ENCODE results near the gene CCDC57.

CCDC57 gene

DNA sequence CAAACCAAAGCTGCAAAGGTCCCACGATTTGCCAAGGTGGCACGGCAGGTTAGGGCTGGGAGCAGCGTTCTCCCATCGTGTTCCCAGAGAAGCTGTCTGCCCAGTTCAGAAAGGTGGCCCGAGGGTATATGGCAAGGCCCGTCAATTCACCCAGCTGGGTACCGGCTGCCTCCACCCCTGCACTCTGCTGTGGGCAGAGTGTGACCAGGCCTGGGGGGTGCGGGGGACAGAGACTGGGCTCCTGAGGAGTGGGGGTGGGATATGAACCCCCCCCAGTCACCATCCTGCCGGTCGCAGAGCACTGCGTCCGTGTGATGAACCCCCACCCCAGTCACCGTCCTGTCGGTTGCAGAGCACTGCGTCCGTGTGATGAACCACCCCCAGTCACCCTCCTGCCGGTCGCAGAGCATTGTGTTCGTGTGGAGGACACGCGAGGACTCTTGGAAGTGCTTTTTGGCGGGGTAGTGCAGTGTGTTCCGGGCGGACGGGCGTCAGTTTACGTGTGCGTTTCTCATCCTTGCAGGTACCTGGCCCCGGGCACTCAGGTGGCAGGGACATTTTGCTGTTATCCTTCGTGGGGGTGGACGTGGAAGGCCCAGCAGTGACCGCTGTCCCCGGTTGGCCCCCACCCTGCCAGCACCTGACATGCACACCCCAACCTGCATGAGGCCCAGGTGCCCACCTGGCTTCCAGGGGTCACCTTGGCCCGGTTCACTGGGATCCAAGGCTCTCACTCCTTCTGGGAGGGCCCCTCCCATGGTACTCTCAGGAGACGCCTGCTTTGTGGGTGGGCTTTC, 111.9 kb downstream of the CCDC57 start:
- H3K27me3 ChIP-seq (replicated peaks; ENCODE audit: control insufficient read depth, insufficient read depth, low read length) = no peaks in the 10 kb centered on the region
- peaks cover 53% of the 10 kb centered on the region for H3K4me1 ChIP-seq (ENCODE audit: control insufficient read depth, insufficient read depth, low read length)
- no peak overlapping the region for H3K4me3 ChIP-seq (ENCODE audit: low read length)
- H3K36me3 ChIP-seq (ENCODE audit: control insufficient read depth, insufficient read depth, low read length, severe bottlenecking) = peaks cover 14% of the 10 kb centered on the region
- peak overlapping the region; percentile 38 for H3K9ac ChIP-seq (ENCODE audit: low read length)
- DNase-seq (ENCODE audit: low read depth) = no peak
- H3K9me3 ChIP-seq (ENCODE audit: control insufficient read depth, low read length) = no peaks in the 10 kb centered on the region

DNA sequence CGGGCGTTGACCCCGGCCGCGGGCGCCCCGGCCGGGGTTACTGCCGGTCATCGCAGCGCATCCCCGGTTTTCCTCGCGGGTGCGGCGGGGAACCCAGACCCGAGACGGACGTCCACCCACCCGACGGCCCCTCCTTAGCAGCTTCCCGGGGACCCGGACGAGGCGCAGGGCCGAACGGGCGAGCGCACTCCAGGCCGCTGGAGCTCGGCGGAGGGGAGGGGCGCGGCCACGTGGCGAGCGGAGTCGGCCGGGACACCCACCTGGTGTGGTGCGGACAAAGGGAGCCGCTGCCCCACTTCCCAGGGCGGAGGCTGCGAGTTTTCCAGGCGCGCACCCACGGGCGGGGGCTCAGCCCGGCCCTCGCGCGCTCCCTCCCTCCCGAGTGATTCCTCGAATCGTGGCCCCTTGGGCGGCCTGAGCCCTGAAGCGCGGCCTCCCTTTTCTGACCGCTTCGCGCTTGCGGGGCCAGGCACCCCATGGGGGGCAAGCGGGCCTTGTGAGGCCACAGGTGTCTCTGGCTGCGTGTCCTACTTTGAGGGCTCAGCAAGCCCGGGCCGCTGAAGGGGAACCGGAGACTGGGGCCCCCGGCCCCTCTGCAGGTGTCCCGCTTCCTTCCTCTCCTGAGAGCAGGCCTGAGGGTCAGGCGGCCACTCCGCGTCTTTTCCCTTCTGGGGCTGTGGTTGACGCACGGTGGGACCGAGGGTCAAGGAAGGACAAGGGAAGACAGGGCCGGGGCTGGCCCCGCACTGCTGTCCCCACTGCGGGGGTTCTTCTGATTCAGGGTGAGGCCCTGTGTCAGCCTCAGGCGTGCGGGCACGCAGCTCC, 113.5 kb downstream of the CCDC57 start:
- Histone ChIP-seq H3K4me3 (ENCODE audit: low read length) (peak overlapping the region; percentile 78), H3K4me1 (ENCODE audit: control insufficient read depth, insufficient read depth, low read length) (peaks cover 46% of the 10 kb centered on the region), H3K36me3 (ENCODE audit: control insufficient read depth, insufficient read depth, low read length, severe bottlenecking) (peaks cover 26% of the 10 kb centered on the region), H3K9ac (ENCODE audit: low read length) (peak overlapping the region; percentile 83), H3K27me3 (replicated peaks; ENCODE audit: control insufficient read depth, insufficient read depth, low read length) (no peaks in the 10 kb centered on the region), H3K9me3 (ENCODE audit: control insufficient read depth, low read length) (no peaks in the 10 kb centered on the region)
- no peak for DNase-seq (ENCODE audit: low read depth)

DNA sequence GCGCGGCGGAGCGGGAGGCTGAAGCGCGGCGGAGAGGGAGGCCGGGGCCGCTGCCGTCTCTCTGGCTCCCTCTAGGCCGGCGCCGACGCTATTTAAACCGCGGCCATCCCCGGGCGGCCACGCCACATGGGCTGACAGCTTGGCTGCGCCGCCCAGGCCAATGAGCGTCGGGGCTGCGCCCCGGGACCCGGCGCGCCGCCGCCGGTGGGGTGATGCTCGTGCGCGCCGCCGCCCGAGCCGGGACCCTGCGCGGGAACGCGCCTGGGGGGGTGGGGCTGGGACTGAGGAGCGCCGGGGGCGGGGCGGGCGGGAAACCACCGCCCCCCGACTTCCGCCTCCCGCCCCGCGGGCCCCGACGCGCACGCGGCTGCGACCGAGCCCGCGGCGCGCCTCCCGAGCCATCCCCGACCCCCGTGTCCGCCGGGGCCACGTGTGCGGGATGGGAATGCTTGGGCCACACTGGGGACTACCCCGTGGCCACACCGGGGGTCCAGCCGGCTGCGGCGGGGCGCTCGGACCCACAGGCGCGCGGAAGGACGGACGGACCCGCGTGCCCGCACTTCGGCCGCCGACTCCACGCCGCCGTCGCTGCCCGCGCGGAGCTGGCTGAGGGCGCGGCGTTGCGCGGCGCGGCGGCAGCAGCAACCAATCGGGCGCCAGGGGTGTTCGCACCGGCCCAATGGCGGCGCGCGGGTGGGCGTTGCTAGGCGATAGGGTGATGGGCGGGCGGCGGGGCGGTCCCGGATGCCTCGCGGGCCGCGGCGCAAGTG, 114.3 kb downstream of the CCDC57 start, which contains the start of gene FASN:
TSS of gene FASN (minus strand) at position 68 of the 770 bp plus-strand sequence. CDS start 1,791 bp downstream, outside the sequence.
- Histone ChIP-seq H3K36me3 (ENCODE audit: control insufficient read depth, insufficient read depth, low read length, severe bottlenecking) (peaks cover 33% of the 10 kb centered on the region), H3K9ac (ENCODE audit: low read length) (peak within 1 kb of the TSS; percentile 98), H3K4me3 (ENCODE audit: low read length) (peak within 1 kb of the TSS; percentile 95), H3K4me1 (ENCODE audit: control insufficient read depth, insufficient read depth, low read length) (peaks cover 38% of the 10 kb centered on the region), H3K27me3 (replicated peaks; ENCODE audit: control insufficient read depth, insufficient read depth, low read length) (no peaks in the 10 kb centered on the region), H3K9me3 (ENCODE audit: control insufficient read depth, low read length) (no peaks in the 10 kb centered on the region)
- DNase-seq (ENCODE audit: low read depth) = peak; percentile 98

DNA sequence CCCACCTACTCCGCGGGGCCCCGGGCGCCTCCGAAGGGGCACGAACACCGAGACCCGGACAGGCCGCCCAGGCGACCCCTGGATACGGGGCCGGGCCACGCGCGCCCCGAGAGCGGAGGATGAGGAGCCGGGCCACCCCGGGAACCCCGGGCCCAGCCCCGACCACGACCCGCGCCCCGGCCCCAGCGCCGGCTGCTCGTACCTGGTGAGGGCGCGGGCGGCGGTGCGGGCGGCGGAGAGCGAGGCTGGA, 114.8 kb downstream of the CCDC57 start:
- DNase-seq (ENCODE audit: low read depth) = no peak
- peak overlapping the region; percentile 95 for H3K4me3 ChIP-seq (ENCODE audit: low read length)
- peaks cover 34% of the 10 kb centered on the region for H3K4me1 ChIP-seq (ENCODE audit: control insufficient read depth, insufficient read depth, low read length)
- peak overlapping the region; percentile 98 for H3K9ac ChIP-seq (ENCODE audit: low read length)
- H3K36me3 ChIP-seq (ENCODE audit: control insufficient read depth, insufficient read depth, low read length, severe bottlenecking) = peaks cover 38% of the 10 kb centered on the region
- H3K9me3 ChIP-seq (ENCODE audit: control insufficient read depth, low read length) = no peaks in the 10 kb centered on the region
- H3K27me3 ChIP-seq (replicated peaks; ENCODE audit: control insufficient read depth, insufficient read depth, low read length) = no peaks in the 10 kb centered on the region

DNA sequence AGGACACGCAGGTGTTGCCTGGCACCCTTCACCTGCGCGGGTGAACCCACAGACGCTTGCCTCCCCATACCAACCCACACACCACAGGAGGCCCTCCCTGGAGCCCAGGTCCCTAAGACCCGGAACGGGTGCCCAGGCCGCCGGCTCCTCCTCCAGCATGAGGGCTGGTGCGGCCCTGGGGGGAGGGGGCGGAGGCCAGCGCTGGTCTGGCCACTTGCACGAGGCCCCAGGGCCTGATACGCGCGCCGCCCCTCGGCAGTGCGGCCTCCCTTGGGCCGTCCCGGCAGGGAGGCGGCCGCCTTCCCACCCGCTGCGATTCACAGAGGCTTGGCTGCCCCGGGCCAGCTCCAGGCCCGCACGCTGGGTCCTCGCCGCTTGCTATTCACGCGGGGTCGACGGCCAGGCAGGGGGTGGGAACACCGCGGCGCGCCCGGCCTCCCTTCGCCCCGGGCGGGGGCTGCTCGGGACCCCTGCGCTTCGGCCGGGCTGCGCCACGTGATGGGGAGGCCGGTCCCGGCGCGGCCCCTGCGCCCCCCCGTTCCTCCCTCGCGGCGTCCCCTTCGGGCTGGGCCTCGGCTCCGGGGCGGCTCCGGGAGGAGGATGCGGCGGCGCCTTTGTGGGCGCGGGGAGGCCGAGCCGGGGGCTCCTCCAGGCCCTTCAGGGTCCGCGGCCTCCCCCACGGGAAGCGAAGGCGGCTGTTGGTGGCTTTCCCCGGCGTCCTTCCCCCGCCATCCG, 115.3 kb downstream of the CCDC57 start:
- Histone ChIP-seq H3K27me3 (replicated peaks; ENCODE audit: control insufficient read depth, insufficient read depth, low read length) (no peaks in the 10 kb centered on the region), H3K4me1 (ENCODE audit: control insufficient read depth, insufficient read depth, low read length) (peaks cover 33% of the 10 kb centered on the region), H3K4me3 (ENCODE audit: low read length) (peak overlapping the region; percentile 95), H3K36me3 (ENCODE audit: control insufficient read depth, insufficient read depth, low read length, severe bottlenecking) (peaks cover 41% of the 10 kb centered on the region), H3K9ac (ENCODE audit: low read length) (peak overlapping the region; percentile 98), H3K9me3 (ENCODE audit: control insufficient read depth, low read length) (no peaks in the 10 kb centered on the region)
- DNase-seq (ENCODE audit: low read depth) = peak; percentile 76

DNA sequence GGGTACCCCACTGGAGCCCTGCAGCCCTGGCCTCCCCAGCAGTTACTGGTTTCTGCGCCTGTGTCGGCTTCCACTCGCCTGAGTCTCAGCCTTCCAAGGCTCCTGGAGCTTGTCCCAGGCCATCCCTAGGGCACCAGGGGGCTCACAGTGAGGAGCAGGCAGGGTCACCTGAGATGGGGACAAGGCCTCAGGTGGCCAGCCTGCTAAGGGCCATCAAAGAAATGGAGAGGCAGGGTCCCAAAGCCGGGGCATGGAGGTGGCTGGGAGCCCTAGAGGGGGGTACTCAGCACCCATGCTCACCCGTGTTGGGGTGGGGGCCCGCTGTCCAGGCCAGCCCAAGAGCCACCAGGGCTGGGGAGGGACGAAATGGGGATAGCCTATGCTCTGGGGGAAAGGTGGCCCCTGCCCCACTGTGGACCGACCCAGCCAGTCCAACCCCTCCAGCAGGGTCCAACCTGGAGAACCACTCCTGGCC, 115.9 kb downstream of the CCDC57 start:
- DNase-seq (ENCODE audit: low read depth) = no peak
- peaks cover 27% of the 10 kb centered on the region for H3K4me1 ChIP-seq (ENCODE audit: control insufficient read depth, insufficient read depth, low read length)
- peak overlapping the region; percentile 95 for H3K4me3 ChIP-seq (ENCODE audit: low read length)
- H3K9me3 ChIP-seq (ENCODE audit: control insufficient read depth, low read length) = no peaks in the 10 kb centered on the region
- peak overlapping the region; percentile 98 for H3K9ac ChIP-seq (ENCODE audit: low read length)
- peaks cover 47% of the 10 kb centered on the region for H3K36me3 ChIP-seq (ENCODE audit: control insufficient read depth, insufficient read depth, low read length, severe bottlenecking)
- H3K27me3 ChIP-seq (replicated peaks; ENCODE audit: control insufficient read depth, insufficient read depth, low read length) = no peaks in the 10 kb centered on the region

DNA sequence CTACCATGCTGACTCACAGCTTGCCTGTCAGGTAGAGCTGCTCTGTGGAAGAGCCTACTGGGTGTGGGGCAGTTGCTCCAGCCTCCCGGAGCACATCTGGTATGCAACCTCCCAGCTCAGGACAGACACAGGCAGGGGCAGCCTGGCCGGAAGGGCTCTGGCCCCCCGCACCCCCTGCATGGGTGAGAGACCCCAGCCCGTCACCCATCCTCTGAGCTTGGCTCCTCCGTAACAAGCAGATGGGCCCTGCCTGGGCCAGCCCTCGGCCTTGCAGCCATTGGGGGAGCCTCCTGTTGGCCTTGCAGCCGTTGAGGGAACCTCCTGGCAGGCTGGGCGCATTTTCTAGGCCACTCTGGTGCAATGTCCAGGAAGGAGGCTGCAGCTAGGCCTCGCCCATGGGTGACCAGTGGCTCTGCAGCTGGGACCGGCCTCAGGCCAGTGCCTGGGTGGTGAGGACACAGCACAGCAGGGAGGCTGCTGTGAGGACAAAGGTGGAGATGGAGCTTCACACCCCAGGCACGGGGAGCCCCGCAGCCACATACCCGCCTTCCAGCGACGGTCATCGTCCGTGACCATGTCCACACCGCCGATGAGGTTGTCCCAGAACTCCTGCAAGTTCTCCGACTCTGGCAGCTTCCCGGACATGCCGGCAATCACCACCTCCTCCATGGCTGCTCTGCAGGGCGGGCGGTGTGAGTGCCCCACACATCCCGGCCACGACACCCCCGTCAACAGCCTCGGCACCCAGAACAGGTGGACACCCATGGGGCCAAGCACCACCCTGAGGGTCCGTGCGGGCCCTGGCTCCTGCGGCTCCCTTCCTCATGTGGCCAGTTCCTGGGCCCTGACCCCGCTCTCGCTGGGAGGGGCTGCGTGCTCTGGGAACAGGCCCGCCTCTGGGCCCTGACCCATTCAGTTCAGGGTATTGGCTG, 116.6 kb downstream of the CCDC57 start:
- Histone ChIP-seq H3K9me3 (ENCODE audit: control insufficient read depth, low read length) (no peaks in the 10 kb centered on the region), H3K9ac (ENCODE audit: low read length) (peak overlapping the region; percentile 98), H3K36me3 (ENCODE audit: control insufficient read depth, insufficient read depth, low read length, severe bottlenecking) (peaks cover 54% of the 10 kb centered on the region), H3K4me1 (ENCODE audit: control insufficient read depth, insufficient read depth, low read length) (peaks cover 23% of the 10 kb centered on the region), H3K27me3 (replicated peaks; ENCODE audit: control insufficient read depth, insufficient read depth, low read length) (no peaks in the 10 kb centered on the region), H3K4me3 (ENCODE audit: low read length) (peak overlapping the region; percentile 95)
- no peak for DNase-seq (ENCODE audit: low read depth)

DNA sequence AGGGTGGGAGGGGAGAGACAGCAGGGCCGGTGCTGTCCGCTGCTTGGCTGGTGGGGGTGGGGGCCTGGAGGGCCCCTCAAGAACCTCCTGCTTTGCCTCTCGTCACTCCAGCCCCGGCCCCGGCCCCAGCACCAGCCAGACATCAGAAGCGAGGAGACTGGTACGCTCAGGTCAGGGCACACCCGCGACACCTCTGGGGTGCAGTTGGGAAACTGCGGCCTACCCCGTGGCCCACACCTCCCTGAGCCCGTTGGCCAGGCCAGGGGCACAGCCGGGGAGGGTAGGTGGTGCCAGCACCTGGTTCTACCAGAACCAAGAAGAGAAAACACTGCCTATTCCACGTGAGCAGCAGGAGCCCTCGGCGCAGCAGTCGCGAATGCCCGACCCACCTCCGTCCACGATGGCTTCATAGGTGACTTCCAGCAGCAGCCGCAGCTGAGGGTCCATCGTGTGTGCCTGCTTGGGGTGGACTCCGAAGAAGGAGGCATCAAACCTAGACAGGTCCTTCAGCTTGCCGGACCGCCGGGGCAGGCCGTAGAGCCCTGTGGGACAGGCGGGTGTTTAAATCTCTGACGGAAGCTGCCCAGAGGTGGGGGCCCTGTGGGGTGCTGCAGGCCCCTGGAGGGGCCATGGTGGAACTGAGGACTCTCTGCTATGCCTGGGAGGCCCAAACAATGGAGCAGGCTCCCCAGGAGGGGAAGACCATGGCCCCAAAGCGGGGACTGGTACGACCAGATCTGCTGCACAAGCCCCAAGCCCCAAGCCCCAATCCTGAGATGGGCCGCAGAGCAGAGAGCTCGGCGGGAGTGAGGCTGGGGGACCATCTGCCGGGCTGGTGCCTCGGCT, 117.5 kb downstream of the CCDC57 start:
- no peaks in the 10 kb centered on the region for H3K9me3 ChIP-seq (ENCODE audit: control insufficient read depth, low read length)
- H3K36me3 ChIP-seq (ENCODE audit: control insufficient read depth, insufficient read depth, low read length, severe bottlenecking) = peaks cover 63% of the 10 kb centered on the region
- H3K4me3 ChIP-seq (ENCODE audit: low read length) = peak overlapping the region; percentile 95
- H3K27me3 ChIP-seq (replicated peaks; ENCODE audit: control insufficient read depth, insufficient read depth, low read length) = no peaks in the 10 kb centered on the region
- peak overlapping the region; percentile 98 for H3K9ac ChIP-seq (ENCODE audit: low read length)
- H3K4me1 ChIP-seq (ENCODE audit: control insufficient read depth, insufficient read depth, low read length) = peaks cover 18% of the 10 kb centered on the region
- DNase-seq (ENCODE audit: low read depth) = no peak

DNA sequence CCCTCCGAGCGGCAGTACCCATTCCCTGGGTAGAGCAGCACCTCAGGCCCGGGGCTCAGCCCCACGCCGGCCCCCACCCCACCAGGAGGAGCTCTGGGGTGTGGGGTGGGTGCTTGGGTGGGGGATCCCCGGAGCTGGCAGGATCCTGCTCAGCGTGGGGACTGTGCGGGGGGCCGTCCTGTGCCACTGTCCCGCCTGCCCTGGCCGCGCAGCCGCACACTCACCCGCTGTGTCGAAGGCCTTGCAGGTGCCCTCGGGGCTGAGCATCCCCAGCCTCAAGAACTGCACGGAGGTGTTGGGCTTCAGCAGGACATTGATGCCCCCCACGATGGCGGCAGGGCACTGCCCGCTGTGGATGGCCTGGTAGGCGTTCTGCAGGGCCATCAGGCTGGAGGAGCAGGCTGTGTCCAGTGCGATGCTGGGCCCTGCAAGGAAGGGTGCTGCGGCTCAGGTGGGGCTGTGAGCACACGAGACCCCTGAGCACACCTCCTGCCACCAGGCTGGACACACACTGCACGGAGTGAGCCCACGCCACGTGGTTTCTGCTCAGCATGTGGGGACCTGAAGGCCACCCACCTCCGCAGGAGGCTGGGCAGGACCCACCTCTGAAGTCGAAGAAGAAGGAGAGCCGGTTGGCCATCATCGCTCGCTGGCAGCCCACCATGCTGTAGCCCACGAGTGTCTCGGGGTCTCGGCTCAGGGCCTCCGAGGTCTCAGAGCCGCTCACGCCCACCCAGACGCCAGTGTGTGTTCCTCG, 119.5 kb downstream of the CCDC57 start:
- Histone ChIP-seq H3K9ac (ENCODE audit: low read length) (peak overlapping the region; percentile 74), H3K4me1 (ENCODE audit: control insufficient read depth, insufficient read depth, low read length) (peaks cover 7% of the 10 kb centered on the region), H3K27me3 (replicated peaks; ENCODE audit: control insufficient read depth, insufficient read depth, low read length) (no peaks in the 10 kb centered on the region), H3K36me3 (ENCODE audit: control insufficient read depth, insufficient read depth, low read length, severe bottlenecking) (peaks cover 82% of the 10 kb centered on the region), H3K9me3 (ENCODE audit: control insufficient read depth, low read length) (no peaks in the 10 kb centered on the region), H3K4me3 (ENCODE audit: low read length) (peak overlapping the region; percentile 76)
- DNase-seq (ENCODE audit: low read depth) = no peak
